Measurements from ENCODE around the gene GLP1R.
"Not testable (repeated sequence)": the region's sequence is repeated elsewhere in the genome, so short reads cannot be mapped to it uniquely, and the experiment has no call there.

The GLP1R gene

DNA sequence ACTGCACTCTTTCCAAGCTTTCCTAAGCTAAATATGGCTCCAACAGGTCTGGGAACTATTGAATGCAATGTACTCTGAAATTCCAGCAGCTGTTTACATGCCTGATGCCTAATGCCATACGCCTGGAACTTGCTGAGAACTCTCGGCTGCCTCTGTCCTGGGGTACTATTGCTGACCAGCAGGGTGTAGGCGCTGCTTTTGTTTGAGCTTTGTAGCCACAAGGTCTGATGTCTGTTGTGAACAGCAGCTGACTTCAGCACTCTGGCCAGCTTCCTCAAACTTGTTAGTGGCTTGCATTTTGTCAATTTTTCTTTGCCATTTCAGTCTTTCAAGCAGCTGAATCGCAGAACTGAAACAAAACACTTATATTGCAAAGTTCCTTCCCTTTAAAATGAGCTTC, 39.8 kb downstream of the GLP1R start:
- DNase-seq = no peak

DNA sequence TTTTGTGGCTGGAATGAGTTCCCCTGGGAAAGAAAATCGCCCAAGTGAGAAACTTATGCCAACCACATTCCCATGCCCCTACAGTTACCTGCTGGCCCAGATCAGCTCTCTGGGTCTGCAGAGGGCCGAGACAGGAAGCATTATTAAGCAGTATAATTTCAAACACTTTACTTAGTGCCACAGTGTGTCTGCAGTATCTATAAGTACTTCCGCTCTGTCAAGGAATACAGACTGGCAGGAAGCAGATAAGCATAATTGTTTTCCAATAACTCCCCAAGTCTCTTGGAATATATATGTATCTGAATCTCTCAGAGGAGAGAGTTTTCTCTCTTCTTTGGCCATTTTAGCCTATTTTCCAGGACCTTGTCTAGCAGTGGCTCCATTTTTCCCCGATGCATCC, 41.5 kb downstream of the GLP1R start:
- DNase-seq = no peak

GRCh38 chr6:39091220-39091619, 42.6 kb downstream of the GLP1R start:
- DNase-seq = no peak

- no peak for DNase-seq
Observed at GRCh38 chr6:39092124-39092523, 43.5 kb downstream of the GLP1R start.

DNA sequence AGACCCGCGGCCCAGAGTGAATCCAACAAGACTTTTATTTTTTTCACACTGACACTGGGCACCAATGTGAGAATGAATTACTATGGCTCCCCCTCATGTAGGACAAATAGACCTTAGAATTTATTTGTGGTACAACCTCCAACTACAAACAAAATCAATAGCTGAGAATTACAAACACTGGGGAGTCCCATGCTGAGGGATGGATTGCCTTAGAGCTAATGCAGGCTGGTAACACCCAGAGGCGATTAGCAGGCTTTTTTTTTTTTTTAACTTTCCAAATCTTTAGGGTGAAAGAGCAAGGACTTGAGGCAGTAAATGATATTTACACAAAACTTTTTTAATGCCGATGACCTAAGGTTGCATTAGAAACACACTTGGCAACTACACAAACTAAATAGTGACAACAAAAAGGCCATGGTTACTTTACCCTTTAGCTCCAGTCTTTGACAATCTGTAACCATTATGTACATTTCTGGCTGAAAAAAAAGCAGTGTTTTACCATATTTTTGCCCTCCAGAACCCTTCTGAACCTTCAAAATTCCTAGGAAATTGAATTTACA, 44.6 kb downstream of the GLP1R start:
- DNase-seq = no peak

- no peak for DNase-seq
Observed at GRCh38 chr6:39095578-39095977, 47.0 kb downstream of the GLP1R start.

GRCh38 chr6:39100358-39100757, 51.8 kb downstream of the GLP1R start:
- no peak for DNase-seq

DNA sequence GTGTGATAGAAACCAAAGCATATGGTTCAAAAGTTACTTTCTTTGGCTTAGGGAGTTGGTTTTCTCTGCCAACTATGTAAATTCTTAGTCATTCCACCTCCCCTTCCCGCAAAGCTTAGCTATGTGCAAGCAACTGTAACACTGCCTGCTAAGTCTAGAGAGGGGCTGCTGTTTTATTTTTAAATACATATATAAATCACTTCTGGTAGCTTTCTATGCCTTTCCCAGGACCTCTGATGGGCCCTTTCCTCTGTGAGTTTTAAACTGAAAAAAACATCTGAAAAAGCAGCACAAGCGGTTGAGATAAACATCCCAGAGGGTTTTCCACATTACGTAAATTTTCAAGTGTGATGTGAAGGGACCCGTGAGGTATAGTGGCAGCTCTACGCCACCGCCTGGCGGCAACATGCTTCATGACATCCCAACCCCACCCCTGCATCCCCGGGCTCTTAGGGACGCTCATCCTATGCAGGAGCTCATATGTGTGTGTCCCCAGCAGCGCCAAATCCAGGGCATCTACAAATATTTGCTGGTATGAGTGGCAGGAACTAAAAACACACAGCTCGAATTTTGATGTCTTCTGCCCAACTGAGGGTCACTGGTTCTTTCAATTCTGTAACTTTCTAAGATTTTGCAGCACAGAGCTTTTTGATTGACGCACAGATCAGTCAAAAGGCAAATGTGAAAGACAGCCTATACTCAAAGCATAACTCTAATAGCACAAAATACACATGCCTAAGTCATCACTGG, 53.7 kb downstream of the GLP1R start:
- no peak for DNase-seq

DNA sequence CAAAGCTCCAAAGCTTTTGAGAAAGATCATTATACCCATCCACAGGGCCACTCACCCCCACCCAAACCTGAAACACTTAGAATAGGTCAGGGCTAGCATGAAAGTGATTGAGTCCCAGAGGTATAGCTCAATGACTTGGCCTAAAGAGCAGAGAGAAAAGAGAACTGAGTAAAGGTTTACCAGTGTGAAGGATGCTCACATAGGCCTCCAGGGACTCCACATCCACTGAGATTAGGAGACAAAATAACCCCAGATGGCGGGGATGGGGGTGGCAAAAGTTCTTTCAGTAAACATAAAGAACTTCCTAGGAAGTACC, 54.2 kb downstream of the GLP1R start:
- no peak for DNase-seq

DNA sequence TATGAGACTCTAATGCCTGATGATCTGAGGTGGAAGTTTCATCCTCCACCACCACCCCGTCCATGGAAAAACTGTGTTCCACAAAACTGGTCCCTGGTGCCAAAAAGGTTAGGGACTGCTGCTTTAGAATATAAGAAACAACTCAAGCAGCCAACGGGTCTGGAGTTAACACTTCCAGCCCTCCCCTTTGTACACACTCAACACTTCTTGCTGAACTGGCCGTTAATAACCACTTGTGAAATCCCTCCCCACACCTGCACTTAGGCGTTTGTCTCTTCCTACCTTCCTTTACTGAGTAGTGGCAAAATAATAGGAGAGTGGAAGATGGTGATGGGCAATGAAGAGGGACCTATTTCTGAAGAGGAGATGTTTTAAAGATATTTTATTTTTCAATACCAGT, 55.9 kb downstream of the GLP1R start:
- DNase-seq = no peak

- no peak for DNase-seq
Observed at GRCh38 chr6:39107034-39107433, 58.5 kb downstream of the GLP1R start.

DNA sequence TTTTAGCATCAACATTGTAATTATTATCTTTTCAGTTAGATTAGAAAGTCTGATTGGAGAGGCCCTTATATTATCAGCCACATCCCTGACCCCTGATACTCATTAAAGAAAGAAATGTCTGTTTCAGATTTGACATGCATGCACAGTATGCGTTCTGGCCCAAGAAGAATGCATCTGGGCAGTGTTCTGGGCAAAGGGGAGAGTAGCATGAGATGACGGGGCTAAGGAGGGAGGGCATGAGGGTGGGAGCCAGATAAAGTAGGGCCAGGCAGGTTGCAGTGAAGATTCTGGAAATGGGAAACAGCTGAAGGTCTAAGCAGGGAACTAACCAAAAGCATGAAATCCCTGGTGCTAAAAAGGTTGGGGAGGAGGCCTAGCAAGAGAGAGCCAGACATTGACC, 59.1 kb downstream of the GLP1R start:
- no peak for DNase-seq

- DNase-seq = no peak
Observed at GRCh38 chr6:39108041-39108839, 59.7 kb downstream of the GLP1R start.

GRCh38 chr6:39111280-39111679, 62.7 kb downstream of the GLP1R start:
- no peak for DNase-seq

DNA sequence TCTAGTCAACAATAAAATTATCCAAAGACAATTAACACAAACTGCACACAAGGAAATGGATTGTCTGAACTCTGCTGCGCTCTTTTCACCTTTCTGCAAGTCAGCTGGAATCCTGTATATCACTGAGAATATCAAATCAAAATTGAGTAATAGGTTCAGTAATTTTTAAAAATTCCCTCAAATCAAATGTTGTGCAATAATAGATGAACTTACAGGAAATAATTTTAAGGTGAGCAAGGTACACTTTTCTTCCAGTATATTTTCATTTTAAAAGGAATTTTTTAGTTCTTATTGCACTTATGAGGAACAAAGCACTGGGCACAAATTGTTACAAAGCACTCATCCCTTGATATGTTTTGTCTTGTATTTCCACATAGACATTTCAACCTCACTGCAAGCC, 65.2 kb downstream of the GLP1R start:
- no peak for DNase-seq

DNA sequence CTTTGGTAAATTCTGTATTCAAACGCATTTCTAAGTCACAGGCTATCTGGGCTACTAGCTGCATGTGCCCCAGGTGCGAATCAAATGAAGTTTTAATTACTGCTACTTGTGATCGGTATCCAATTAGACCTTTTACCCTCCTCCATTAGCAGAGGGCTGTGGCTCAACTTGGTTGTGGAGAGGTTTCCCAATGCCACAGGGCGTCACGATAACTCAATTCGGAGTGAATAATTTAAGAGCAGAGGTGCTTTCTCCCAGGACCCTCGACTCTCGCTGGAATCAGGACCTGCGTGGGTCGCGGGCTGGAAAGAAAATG, 65.8 kb downstream of the GLP1R start:
- DNase-seq = no peak

GRCh38 chr6:39114704-39115599, 66.4 kb downstream of the GLP1R start, which contains the start of gene SAYSD1:
TSS of gene SAYSD1 (minus strand) at chr6:39115186. CDS start at chr6:39115089, 97 bp downstream.
- DNase-seq = peak; percentile 93

- DNase-seq = no peak
Observed at GRCh38 chr6:39118921-39119320, 70.3 kb downstream of the GLP1R start.

DNA sequence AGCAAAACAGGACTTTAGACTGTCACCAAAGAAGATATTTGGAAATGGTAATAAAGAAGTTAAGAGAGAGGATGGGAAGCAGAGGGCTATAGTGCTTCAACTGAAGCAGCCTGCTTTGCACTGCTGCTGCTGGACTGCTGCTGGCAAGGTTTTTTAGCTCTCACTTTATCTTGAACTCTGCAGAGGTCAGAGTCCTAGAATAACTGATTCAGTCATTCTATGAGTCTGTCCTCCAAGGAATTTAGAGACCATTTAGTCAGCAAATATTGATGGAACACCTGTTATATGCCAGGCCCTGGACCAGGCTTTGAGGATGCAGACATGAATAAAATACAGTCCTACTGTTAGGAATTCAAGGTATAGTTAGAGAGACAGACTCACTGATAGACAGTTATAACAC, 75.5 kb downstream of the GLP1R start:
- DNase-seq = no peak

DNA sequence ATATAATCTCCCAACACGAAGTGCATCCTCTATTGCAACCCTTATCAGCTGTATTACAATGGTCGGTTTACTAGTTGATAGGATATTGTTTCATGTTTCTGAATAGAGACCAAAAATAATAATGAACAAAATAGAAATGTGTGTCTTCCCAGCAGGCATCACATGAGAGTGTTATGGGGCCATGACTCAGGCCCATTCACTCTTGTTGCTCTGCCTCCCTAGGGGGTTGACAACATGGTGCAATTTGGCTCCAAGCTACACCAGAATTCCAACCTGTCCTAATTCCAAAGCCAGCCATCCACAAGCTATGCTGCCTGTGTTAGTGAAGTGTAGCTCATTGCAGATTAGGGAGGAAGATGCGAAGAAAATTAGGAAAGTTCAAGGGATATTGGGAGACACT, 79.5 kb downstream of the GLP1R start:
- no peak for DNase-seq

DNA sequence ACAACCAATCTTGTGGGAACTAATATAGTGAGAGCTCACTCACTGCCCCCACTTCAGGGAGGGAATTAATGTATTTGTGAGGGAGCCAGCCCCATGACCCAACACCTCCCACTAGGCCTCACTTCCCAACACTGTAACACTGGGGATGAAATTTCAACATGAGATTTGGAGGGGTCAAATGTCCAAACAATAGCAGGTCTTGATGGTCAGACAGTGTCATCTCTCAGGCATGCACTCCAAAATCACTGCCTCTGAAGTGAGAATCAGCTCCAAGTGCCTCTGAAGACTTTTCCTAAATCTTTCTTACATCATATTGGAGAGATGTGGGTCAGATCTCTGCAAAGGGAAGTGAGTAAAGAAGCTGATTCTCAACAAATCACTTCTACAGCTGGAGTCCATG, 80.3 kb downstream of the GLP1R start:
- no peak for DNase-seq

DNA sequence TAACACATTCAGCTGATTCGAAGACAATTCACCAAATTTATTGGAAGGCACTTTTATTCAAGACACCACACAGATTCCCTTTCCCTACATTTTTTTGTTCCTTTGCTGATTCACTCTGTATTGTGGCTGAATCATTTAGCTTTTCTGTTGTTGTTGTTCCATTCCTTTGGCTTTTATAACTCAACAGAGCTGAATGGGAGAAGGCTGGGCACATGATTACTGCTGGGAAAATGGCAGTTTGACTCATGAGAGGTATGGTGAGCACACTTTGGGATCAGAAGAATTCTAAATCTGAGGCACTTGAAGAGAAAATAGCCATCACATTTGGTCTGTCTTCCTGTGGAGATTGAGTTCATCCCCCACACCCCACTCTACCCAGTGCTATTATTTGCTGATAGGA, 82.1 kb downstream of the GLP1R start:
- DNase-seq = no peak

GRCh38 chr6:39134761-39135160, 86.2 kb downstream of the GLP1R start:
- not testable (repeated sequence) for DNase-seq

Data from stimulated activated CD4-positive, alpha-beta T cell treated with anti-CD3 and anti-CD28 coated beads, Interleukin-4, amount 100 ng/mL, for 24 hours (primary cell).